Activated CD8-positive, alpha-beta memory T cell treated with anti-CD3 and anti-CD28 coated beads for 24 hours (primary cell): Measurements from ENCODE around the gene BCORL1.

Experiments
- DNase-seq: peaks from one replicate; pipeline ENCODE4 v3.0.0-alpha.2; 2020

BCORL1 gene

DNA sequence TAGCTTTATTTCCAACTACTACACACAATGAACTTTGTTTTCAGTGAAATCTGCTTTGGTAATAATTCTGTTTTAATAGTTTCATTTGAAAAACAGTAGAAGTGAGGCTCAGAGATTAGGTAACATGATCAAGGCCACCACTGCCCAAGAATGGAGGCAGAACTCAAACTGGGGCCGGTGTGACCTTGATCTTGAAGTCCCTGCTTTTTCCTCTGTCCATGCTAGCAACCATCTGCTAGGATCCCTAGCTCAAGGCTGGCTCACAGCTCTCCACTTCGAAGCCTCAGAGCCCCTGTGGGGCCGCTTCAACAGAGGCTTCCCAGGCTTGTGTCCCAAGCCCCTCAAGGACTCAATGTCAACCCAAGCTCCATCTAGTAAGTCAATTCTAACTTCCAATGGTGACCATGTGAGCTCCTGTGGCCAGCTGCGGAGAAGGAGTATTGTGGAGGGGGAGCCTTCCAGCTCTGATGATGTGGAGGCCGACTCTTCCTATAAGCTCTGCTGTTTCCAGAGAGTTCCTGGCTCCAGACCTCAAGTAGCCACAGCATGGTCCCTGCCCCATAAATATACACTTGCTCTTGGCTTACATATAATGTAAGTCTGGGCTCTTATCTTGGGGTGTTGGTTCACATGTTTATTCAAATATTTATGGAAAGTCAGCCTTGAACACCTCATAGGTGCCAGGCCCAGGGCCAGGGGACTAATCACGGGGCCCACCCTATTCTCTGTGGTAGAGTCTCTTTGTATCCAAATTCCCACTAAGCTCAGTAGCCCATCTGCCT is 113.0 kb downstream of the BCORL1 start:
- DNase-seq: no peak

DNA sequence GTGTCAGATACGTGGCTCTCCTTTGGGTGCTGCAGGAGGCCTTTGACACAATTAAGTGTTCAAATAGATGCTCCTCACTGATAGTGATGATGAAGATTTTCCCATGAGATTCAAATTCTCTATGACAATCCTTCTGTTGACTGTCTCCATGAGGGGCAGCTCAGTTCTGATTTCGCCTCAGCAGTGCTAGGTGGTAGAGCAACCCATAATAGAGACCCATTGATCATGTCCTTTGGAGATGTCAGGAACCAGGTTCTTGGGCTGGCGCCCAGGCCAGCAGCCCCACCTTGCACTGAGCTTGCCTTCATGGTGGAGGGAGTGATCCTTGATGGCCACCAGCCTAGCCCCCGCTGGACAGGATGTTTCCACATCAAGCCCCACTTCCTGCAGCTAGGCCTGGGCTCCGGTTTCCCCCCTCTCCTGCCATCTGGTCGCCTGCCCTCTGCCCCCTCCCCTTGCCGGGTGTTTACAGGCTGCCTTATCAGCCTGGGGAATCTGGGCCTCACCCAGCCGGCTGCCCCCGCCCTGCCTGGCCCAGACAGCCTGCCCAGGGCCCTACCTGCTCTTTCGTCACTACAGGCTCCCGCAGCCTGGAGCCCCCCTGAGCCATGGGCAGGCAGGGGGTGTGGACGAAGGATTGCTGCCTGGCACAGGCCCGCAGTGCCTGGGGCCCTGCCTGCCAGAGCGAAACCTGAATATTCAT is 115.2 kb downstream of the BCORL1 start:
- DNase-seq: no peak

- no peak for DNase-seq
These were observed 115.7 kb downstream of the BCORL1 start for GRCh38 chrX:130098210-130098552.

DNA sequence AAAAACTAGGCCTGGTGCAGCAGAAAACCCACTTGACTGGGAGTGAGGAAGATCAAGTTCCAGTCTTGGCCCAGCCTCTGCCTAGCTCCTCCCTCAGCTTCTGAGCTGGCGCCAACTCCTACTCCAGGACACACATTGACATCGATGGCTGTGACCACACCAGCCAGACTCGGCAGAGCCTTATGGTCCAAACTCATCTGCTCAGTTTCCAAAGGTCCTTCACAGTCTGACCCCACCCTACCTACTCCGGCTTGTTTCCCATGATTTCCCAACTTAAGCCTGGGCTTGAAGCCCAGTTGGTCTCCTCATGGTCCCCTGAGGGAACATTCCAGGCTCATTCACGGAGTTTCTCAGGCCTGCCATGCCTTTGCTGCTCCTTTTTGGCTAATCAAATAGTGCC is 117.7 kb downstream of the BCORL1 start:
- DNase-seq: no peak

DNA sequence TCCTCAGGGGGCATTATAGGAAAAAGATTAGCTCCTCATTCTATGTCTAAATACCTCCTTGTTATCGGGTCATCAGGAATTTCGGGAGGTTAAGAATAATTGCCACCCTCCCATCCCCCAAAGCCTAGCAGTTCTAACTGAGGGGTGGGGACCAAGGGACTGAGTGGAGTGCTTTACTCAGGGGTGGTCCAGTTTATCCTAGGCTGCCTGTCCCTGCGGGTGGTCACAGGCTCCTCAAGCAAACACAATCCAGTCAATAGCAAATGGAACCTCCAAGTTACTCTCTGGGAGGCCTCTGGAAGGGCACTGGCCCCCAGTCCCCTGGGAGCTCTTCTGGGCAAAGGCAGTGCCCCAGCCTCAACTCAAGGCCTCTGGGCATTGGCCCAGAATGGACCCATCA is 121.2 kb downstream of the BCORL1 start:
- DNase-seq: no peak

- no peak for DNase-seq
These were observed 122.8 kb downstream of the BCORL1 start for GRCh38 chrX:130105244-130105643.

DNA sequence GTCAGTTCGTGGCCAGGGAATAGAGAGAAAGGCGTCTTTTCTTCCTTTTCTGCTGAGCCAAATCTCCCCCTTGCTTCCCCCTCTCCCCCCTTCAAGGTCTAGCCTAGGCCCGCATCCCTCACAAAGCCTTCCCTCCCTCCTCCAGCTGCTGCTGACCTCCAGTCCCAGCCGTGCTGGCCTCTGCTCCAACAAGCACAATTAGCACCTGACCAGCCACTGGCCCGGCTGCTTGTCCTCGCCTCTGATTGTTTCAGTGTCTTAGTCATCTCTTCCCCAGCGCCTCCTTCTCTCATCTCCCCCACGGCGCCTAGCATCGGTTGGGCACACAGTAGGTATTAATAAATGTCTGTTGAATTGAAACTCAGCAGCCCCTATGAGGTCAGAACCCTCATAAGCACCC is 123.6 kb downstream of the BCORL1 start:
- DNase-seq: no peak
